H1 (cell line): ENCODE results near the gene DEFB129.

Experiments used
- CTCF ChIP-seq, 3 experiments: IDR thresholded peaks; 1 replicate in 2 of 3; 2 replicates in 1 of 3; pipeline versions ENCODE4 v1.5.1 to v1.6.1; 2011; ENCODE audit warnings: low read length in 3 of 3, mild to moderate bottlenecking in 3 of 3, inconsistent platforms in 2 of 3, low read depth in 1 of 3, moderate library complexity in 1 of 3; ENCODE audit not compliant: insufficient read depth in 1 of 3; ENCODE audit errors: control extremely low read depth in 1 of 3
- EZH2 ChIP-seq: fragments of 200-600 bp; sonication (generic); IDR thresholded peaks from 2 replicates; pipeline ENCODE4 v1.7.1; 2012; ENCODE audit warnings: low read depth, mild to moderate bottlenecking, moderate library complexity, low read length, inconsistent platforms; ENCODE audit not compliant: severe bottlenecking
- HDAC6 ChIP-seq: IDR thresholded peaks from one replicate; pipeline ENCODE4 v1.7.1; 2012; ENCODE audit warnings: low read depth, mild to moderate bottlenecking, inconsistent platforms, low read length, moderate library complexity
- MAFK ChIP-seq: IDR thresholded peaks from 2 replicates; pipeline ENCODE4 v1.6.1; 2012; ENCODE audit warnings: low read depth, mild to moderate bottlenecking, improper control_type of control experiment, low read length
- NRF1 ChIP-seq: IDR thresholded peaks from 2 replicates; pipeline ENCODE4 v1.6.1; 2011; ENCODE audit warnings: mild to moderate bottlenecking, low read depth, low read length, improper control_type of control experiment
- POLR2A ChIP-seq, 2 experiments: IDR thresholded peaks; 1 replicate in 1 of 2; 2 replicates in 1 of 2; pipeline ENCODE4 v1.6.1; 2011; ENCODE audit warnings: low read depth in 2 of 2, low read length in 2 of 2, mild to moderate bottlenecking in 2 of 2; ENCODE audit errors: control extremely low read depth in 1 of 2
- SIN3A ChIP-seq, 2 experiments: IDR thresholded peaks in 1 of 2; conservative IDR thresholded peaks in 1 of 2; 2 replicates each; pipeline ENCODE4 v1.6.1; 2011 to 2012; ENCODE audit warnings: low read length in 2 of 2, improper control_type of control experiment in 1 of 2, low read depth in 1 of 2, mild to moderate bottlenecking in 1 of 2
- SP1 ChIP-seq: IDR thresholded peaks from 2 replicates; pipeline ENCODE4 v1.6.1; 2011; ENCODE audit warnings: low read depth, low read length

- no peak for TF ChIP-seq SIN3A (conservative IDR thresholded peaks at IDR 0.05 in 1 of 2, IDR thresholded peaks at IDR 0.05 in 1 of 2; ENCODE audit: low read depth in 1 of 2, low read length in 2 of 2)
- TF ChIP-seq SP1: no peak
- no peak for TF ChIP-seq NRF1
- no peak for TF ChIP-seq MAFK
- TF ChIP-seq EZH2: no peak
- TF ChIP-seq CTCF (IDR thresholded peaks at IDR 0.05; ENCODE audit: control extremely low read depth in 1 of 3, insufficient read depth in 1 of 3, low read depth in 1 of 3, low read length in 3 of 3): no peak
- no peak for TF ChIP-seq HDAC6
- no peak for TF ChIP-seq POLR2A (IDR thresholded peaks at IDR 0.05; ENCODE audit: control extremely low read depth in 1 of 2, low read depth in 2 of 2, low read length in 2 of 2)
Measured at GRCh38 chr20:237489-237888, 10.4 kb downstream of the DEFB129 start.
